HG03064 (cell line): ENCODE measurements around the gene SRRM4.
"Not testable (repeated sequence)": the region's sequence is repeated elsewhere in the genome, so short reads cannot be mapped to it uniquely, and the experiment has no call there.

Experiments
- ATAC-seq: cut with Tn5 transposase; IDR thresholded peaks from one replicate; pipeline ENCODE4 v1.9.1; 2021; ENCODE audit warnings: low read depth; ENCODE audit not compliant: unreplicated experiment

The SRRM4 gene

DNA sequence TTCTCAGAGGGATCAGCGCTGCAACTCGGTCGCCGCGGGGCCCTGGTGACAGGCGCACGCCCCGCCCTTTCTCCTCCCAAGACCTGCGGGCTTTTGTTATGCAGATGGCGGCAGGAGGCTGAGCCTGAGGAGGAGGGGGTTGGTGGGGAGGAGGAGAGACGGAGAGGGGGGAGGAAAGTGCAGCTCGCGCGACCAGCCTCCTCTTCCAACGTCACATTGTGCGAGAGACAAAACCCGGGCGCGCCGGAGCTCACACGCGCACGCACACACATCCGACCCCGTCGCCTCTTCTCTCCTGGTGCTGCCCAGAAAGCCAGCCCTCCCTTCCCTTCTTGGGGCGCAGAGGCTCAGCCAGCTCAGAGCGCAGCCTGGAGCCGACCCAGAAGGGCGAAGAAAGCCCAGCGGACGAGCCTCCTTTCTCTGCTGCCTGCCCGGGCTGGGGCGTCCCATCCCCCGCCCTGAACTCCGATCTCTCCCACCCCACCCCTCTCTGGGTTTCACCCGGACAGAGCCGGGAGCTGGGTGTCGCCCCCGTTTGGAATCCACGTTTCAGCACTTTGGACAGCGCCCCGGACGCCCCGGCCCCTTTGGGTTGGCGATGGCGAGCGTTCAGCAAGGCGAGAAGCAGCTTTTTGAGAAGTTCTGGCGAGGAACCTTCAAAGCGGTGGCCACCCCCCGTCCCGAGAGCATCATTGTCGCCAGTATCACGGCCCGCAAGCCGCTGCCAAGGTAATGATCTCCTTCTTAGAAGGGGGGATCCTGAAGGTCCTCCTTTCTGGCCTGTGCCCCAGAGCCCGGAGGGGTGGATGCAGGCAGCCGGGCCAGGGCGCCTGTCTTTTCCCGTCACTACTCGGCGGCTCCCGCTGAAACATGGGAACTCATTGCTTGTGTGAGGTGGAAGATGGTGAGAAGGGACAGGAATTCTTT lies at the start of gene SRRM4:
TSS of gene SRRM4 (plus strand) at position 257 of the 927 bp plus-strand sequence. CDS start at position 599, 342 bp downstream.
- no peak for ATAC-seq

DNA sequence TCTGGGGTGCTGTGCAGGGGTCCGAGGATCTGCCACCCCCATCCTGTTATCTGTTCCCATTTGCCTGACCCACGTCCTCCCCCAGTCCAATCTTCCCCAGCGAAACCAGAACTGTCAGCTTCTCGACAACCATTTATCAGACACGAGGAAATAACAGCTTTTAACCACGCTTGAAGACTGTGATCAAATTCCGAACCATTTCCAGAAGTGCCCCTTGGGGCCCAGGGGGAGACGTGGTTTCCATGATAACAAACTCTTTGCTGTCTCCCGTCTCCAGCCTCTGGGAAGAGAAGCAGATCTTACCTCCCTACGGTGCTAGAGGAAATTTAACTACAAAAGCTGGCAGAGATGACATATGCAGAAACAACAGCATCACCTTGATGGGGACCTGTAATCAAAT lies 35.1 kb upstream of the SRRM4 start:
- no peak for ATAC-seq

DNA sequence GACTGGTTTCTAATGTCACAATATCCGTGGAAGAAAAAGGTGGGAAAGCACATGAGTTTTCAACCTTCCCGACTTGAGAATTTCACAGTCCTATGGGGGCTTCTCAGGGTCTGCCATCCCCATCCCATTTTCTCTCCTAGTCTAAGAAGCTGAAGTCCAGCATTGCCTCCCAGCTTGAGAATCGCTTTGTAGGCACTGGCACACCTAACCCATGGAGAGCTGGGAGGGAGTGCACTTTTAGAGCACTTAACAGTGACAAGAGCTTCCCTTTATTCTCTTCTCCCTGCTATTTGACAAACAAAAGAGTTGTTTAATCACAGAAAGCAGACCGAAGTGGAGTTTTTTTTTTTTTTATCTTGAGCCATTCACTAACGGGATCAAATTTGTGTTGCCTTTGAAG lies 22.8 kb upstream of the SRRM4 start:
- no peak for ATAC-seq

- ATAC-seq, result no peak
Observed at GRCh38 chr12:118959348-118959747, 22.0 kb upstream of the SRRM4 start.

GRCh38 chr12:118959985-118960560 lies 21.3 kb upstream of the SRRM4 start:
- ATAC-seq, result no peak

DNA sequence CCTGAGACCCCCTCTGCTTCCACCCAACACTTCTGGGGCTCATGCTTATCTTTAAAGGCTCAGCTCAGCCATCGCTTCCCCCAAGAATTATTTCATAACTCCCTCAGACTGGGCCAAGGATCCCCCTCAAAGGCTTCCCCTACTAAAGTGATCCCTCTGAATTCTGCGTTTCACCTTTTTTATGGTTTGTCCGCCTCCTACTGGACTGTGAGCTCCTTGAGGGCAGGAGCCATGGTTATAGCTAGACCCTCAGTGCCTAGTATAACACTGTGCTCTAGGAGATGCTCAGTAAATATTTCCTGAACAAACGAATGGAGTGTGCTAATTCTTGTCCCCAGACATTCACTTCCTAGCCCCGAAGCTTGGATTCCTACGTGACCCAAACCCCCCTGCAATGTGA lies 20.5 kb upstream of the SRRM4 start:
- ATAC-seq, result no peak

- no peak for ATAC-seq
Observed at GRCh38 chr12:118964988-118965387, 16.4 kb upstream of the SRRM4 start.

DNA sequence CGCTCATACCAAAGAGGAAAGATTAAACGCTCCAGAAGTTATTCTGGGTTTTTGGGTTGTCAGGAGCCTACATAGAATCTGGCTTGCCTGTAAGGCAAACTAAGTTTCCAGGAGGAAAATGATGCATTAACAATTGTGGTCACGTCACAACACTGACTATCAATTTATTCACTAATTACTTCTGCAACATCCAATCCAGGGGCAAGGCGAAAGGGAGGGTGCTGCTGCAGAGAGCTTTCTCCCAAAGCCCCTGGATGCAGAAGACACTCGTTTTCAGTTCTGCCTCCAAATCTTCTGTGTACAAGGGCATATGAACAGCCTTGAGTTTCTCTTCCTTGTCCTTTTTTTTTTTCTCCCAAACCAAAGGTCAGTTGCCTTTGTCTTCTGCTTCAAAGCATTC lies 10.5 kb upstream of the SRRM4 start:
- no peak for ATAC-seq

GRCh38 chr12:118972982-118973381 lies 8.4 kb upstream of the SRRM4 start:
- ATAC-seq, result no peak

DNA sequence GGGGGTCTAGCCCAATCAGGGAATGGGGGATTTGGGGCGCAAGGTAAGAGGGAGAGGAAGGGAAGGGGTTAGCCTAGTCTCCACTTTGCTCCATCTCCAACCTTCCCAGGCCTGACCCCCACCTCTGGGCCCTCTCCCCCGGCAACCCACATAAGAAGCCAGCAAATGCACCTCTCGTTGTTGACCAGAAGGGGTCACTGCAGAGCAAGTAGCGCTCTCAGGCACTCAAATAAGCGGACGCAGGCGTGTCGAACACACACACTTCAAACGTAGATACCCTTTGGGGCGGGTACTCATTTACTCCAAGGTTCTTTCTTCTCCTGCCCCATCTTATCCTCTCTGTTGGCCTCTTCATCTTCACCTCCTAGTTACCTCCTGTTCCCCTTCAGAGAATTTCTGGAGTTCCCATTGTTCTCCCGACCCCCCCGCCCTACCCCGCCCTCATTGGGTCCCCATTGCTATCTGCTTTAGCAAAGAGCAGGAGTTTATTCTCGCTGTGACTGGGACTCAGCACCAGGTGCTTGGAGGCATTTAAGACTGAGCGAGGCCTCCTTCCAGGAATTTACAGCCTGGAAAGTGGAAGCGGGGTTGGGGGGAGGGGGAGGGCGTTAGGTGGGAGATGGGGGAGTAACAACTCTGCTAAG lies 1.5 kb upstream of the SRRM4 start:
- ATAC-seq, result no peak

- no peak for ATAC-seq
Observed at GRCh38 chr12:118980407-118981014, 830 bp upstream of the SRRM4 start.

DNA sequence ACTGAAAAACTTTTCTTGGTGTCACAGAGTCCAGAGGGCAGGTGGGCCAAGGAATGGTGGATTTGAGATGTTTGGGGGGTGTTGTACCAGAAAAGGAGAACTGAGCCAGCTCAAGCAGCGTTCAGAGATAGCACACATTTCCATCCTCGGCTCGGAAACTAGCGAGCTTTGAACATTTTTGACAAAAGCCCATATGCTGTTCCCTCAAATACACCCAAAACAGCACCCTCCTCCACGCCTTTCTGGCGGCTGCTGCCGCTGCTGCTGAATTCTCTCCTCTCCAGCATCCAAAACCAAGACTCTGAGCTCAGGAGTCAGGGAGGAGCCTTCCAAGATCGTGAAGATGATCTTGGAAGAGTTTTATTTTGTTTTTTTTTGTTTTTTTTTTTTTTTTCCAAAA lies 961 bp downstream of the SRRM4 start:
- no peak for ATAC-seq

DNA sequence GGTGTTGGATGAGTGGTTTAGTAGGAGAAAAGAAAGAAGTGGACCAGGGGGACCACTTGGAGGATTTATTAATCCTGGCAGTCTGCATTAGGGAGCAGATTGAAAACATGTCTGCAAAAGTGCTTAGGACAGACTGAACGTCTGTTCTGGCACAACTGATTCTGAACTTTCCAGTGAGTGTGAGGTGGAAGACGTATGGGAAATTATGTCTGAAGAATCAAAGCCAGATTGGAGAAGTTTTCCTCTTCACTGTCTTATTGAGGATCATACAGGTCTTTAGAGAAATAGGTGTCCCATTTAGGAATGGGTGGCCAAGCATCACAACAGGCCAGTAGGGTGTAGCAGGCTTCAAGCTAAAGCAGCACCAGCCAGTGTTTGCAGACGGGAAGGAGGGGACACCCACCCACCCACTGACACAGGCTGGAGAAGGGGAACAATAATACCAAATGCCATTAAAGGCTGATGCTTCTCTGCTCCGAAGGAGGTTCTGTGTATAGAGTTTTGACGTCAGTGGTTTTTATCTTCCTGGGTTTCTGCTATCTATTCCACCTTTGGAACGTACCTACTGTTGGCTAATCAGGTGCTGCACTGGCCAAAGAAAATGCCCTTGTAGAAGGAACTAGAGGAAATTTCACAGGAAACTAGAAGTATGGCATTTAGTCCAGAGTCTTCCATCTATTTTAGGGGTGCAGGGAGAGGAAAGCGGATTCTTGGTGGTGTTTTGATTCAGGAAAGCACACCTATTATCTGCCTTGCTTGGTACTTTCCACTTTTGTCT lies 1.8 kb downstream of the SRRM4 start:
- no peak for ATAC-seq

- no peak for ATAC-seq
Observed at GRCh38 chr12:118984161-118984943, 3.0 kb downstream of the SRRM4 start.

GRCh38 chr12:118986050-118986449 lies 4.7 kb downstream of the SRRM4 start:
- no peak for ATAC-seq

DNA sequence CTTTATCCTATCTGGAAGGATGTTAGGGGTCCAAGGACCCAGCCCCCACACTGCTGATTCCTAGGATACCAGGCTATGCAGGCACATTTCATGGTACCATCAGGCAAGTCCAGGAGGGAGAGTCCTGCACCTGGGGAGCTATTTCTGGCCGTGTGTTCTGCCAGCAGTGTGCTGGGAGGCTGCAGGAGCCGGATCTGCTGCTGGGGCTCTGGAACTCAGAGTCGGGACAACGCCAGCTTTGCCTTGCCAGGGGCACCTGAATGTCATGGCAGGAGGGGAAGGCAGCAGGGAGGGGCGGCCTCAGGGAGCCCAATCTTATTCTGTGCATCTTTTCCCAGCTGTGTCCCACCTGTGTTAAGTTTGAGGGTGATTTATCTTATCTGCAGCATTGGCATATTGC lies 17.8 kb downstream of the SRRM4 start:
- ATAC-seq, result no peak

GRCh38 chr12:119005085-119005484 lies 23.7 kb downstream of the SRRM4 start:
- ATAC-seq, result no peak

GRCh38 chr12:119005913-119006312 lies 24.6 kb downstream of the SRRM4 start:
- no peak for ATAC-seq

GRCh38 chr12:119006746-119007145 lies 25.4 kb downstream of the SRRM4 start:
- ATAC-seq, result no peak

GRCh38 chr12:119008273-119008672 lies 26.9 kb downstream of the SRRM4 start:
- ATAC-seq, result not testable (repeated sequence)
